Keratinocyte (primary cell): Measurements from ENCODE around the gene CARS1. TPM values are rescaled to one million over a fixed set of nuclear protein-coding genes. Genes with fewer than 3 reads are reported as not detected.

ENCODE experiments used
- DNase-seq: peaks from one replicate; pipeline ENCODE4 v3.0.0-alpha.2; 2011; ENCODE audit warnings: low read depth, missing footprints, low spot score
- FAIRE-seq: peaks from 2 replicates; lab custom pipeline; 2011; peaks lifted over from hg19 to GRCh38; lab: Jason Lieb, UNC
- H2AFZ ChIP-seq: 2 replicates; pipeline ENCODE4 v1.6.0; 2012; ENCODE audit warnings: low read length, control low read depth, inconsistent platforms; ENCODE audit not compliant: control insufficient read depth
- H3K27ac ChIP-seq: 2 replicates; pipeline ENCODE4 v1.5.1; 2011; ENCODE audit warnings: low read length; ENCODE audit not compliant: control insufficient read depth, insufficient read depth
- H3K27me3 ChIP-seq: 3 replicates; pipeline ENCODE4 v1.6.0; 2011; ENCODE audit warnings: low read length; ENCODE audit not compliant: control insufficient read depth, insufficient read depth; ENCODE audit errors: extremely low read depth
- H3K36me3 ChIP-seq, 2 experiments: 2 replicates in 1 of 2; 3 replicates in 1 of 2; pipeline ENCODE4 v1.5.1; 2011; ENCODE audit warnings: low read length in 2 of 2, mild to moderate bottlenecking in 1 of 2; ENCODE audit not compliant: control insufficient read depth in 2 of 2, insufficient read depth in 2 of 2; ENCODE audit errors: extremely low read depth in 1 of 2
- H3K4me1 ChIP-seq: 3 replicates; pipeline ENCODE4 v1.5.1; 2011; ENCODE audit warnings: low read length; ENCODE audit not compliant: control insufficient read depth, insufficient read depth; ENCODE audit errors: extremely low read depth
- H3K4me2 ChIP-seq: 3 replicates; pipeline ENCODE4 v1.6.0; 2011; ENCODE audit warnings: low read depth, low read length; ENCODE audit not compliant: control insufficient read depth, insufficient read depth; ENCODE audit errors: extremely low read depth
- H3K4me3 ChIP-seq, 3 experiments: fragments of 200-600 bp in 1 of 3; sonication (generic) in 1 of 3; 2 replicates in 2 of 3; 3 replicates in 1 of 3; pipeline ENCODE4 v1.5.1; 2011 to 2016; ENCODE audit warnings: low read length in 3 of 3, mild to moderate bottlenecking in 3 of 3, control low read depth in 2 of 3, inconsistent platforms in 1 of 3, low read depth in 1 of 3, mixed read lengths in 1 of 3, mixed run types in 1 of 3, moderate library complexity in 1 of 3; ENCODE audit not compliant: control insufficient read depth in 2 of 3, insufficient read depth in 2 of 3; ENCODE audit errors: extremely low read depth in 1 of 3
- H3K79me2 ChIP-seq: 2 replicates; pipeline ENCODE4 v1.6.0; 2012; ENCODE audit warnings: low read length; ENCODE audit not compliant: control insufficient read depth, insufficient read depth
- H3K9ac ChIP-seq: 3 replicates; pipeline ENCODE4 v1.6.0; 2011; ENCODE audit warnings: low read length; ENCODE audit not compliant: control insufficient read depth, insufficient read depth; ENCODE audit errors: extremely low read depth
- H3K9me1 ChIP-seq: 3 replicates; pipeline ENCODE4 v1.6.0; 2011; ENCODE audit warnings: low read length; ENCODE audit not compliant: control insufficient read depth, insufficient read depth; ENCODE audit errors: extremely low read depth
- H3K9me3 ChIP-seq: 2 replicates; pipeline ENCODE4 v1.5.1; 2012; ENCODE audit warnings: low read depth, low read length; ENCODE audit not compliant: control insufficient read depth
- H4K20me1 ChIP-seq: 3 replicates; pipeline ENCODE4 v1.6.0; 2011; ENCODE audit warnings: low read length; ENCODE audit not compliant: control insufficient read depth, insufficient read depth; ENCODE audit errors: extremely low read depth
- CTCF ChIP-seq, 3 experiments: IDR thresholded peaks in 1 of 3; conservative IDR thresholded peaks in 1 of 3; optimal IDR thresholded peaks in 1 of 3; 2 replicates in 2 of 3; 3 replicates in 1 of 3; pipeline versions ENCODE3 to v1.5.1; 2011; ENCODE audit warnings: low read length in 3 of 3, mild to moderate bottlenecking in 3 of 3, moderate library complexity in 2 of 3, control low read depth in 1 of 3, inconsistent platforms in 1 of 3; ENCODE audit not compliant: insufficient read depth in 2 of 3; ENCODE audit errors: extremely low read depth in 1 of 3
- EZH2 ChIP-seq: IDR thresholded peaks from one replicate; pipeline ENCODE4 v1.6.1; 2012; ENCODE audit warnings: inconsistent platforms, mild to moderate bottlenecking, low read length, moderate library complexity
- dilution Hi-C: fragments of 300-500 bp; cut with MboI; formaldehyde crosslinking; loops from one replicate; pipeline ENCODE4 v1.7.0; 2020; ENCODE audit warnings: low sequenced_read_pairs; ENCODE audit not compliant: extremely low pct_ligation_motif_present
- polyA plus RNA-seq, 5 experiments: library from polyadenylated mRNA; depleted of rRNA in 3 of 5; stranded (reverse) in 3 of 5; stranded (forward) in 1 of 5; unstranded in 1 of 5; fragments of >200 nt; gene quantifications; 1 replicate in 1 of 5; 2 replicates in 3 of 5; 3 replicates in 1 of 5; pipeline versions ENCODE4 v1.2.1 to v1.2.3, GENCODE V29; 2011 to 2012; ENCODE audit warnings: missing spikeins in 2 of 5, low read depth in 1 of 5, low replicate concordance in 1 of 5

The CARS1 gene
- polyA plus RNA-seq, 1 donor (not counting 4 experiments of a cell fraction or from before 2014, with no cell fraction given), result 60.7 TPM

DNA sequence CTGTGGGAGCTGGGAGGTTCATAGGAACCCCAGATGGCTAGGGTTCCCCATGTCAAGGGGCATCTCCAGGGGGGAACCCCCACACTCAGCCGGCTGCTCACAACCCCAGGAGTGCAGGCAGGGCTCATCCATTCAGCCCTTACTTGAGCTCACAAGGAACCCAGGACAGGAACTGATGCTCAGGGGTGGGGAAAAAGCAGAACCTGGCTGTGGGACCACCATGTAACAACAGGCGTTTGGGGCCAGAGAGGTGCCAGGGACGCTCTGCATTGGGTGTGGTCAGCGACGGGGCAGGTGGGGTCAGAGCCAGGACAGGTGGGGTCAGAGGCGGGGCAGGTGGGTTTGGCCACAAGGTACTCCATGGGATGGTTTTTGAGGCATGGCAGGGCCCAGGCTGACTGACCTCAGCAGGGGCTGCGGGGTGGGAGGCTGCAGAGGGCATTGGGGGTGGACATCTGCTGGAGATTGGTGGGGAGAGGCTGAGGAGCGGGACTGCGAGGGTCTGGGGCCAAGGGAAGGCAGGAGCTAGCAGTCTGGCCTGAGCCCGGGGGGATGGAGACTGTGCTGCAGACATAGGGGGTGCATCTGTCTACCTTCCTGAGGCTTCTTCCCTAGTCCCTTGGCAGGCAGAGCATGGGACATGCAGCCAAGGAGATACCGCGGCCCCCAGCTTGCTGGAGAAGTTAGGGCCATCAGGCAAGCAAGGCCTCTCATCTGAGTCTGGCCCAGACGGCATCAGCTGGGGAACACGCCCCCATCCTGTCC lies 34.0 kb upstream of the CARS1 start:
- no peaks in the 10 kb centered on the region for H3K9me1 ChIP-seq
- H3K79me2 ChIP-seq, result no peaks in the 10 kb centered on the region
- no peak overlapping the region for H2AFZ ChIP-seq
- H3K9ac ChIP-seq, result no peak overlapping the region
- no peak overlapping the region for H3K4me2 ChIP-seq
- no peak for TF ChIP-seq EZH2
- no peak for TF ChIP-seq CTCF (optimal IDR thresholded peaks at IDR 0.05 in 1 of 3, IDR thresholded peaks at IDR 0.05 in 1 of 3, conservative IDR thresholded peaks at IDR 0.05 in 1 of 3; ENCODE audit: extremely low read depth in 1 of 3, insufficient read depth in 2 of 3, low read length in 3 of 3)
- peaks cover 28% of the 10 kb centered on the region for H3K4me1 ChIP-seq
- no peak for FAIRE-seq
- no peaks in the 10 kb centered on the region for H3K27me3 ChIP-seq
- no peaks in the 10 kb centered on the region for H3K9me3 ChIP-seq
- peaks cover 0 to 1% of the 10 kb centered on the region in 2 experiments for H3K36me3 ChIP-seq
- H4K20me1 ChIP-seq, result peaks cover 4% of the 10 kb centered on the region
- H3K4me3 ChIP-seq, result no peak overlapping the region
- no peak overlapping the region for H3K27ac ChIP-seq
- DNase-seq, result no peak
- dilution Hi-C loops, result no loop called here

- H3K9me1 ChIP-seq, result no peaks in the 10 kb centered on the region
- peaks cover 4% of the 10 kb centered on the region for H3K27me3 ChIP-seq
- peaks cover 4% of the 10 kb centered on the region for H4K20me1 ChIP-seq
- TF ChIP-seq CTCF (optimal IDR thresholded peaks at IDR 0.05 in 1 of 3, IDR thresholded peaks at IDR 0.05 in 1 of 3, conservative IDR thresholded peaks at IDR 0.05 in 1 of 3; ENCODE audit: extremely low read depth in 1 of 3, insufficient read depth in 2 of 3, low read length in 3 of 3), result no peak
- TF ChIP-seq EZH2, result no peak
- H2AFZ ChIP-seq, result no peak overlapping the region
- H3K4me1 ChIP-seq, result peaks cover 20% of the 10 kb centered on the region
- DNase-seq (no peak), FAIRE-seq (no peak)
- H3K4me3 ChIP-seq, result no peak overlapping the region
- no peaks in the 10 kb centered on the region for H3K9me3 ChIP-seq
- no peak overlapping the region for H3K4me2 ChIP-seq
- no peaks in the 10 kb centered on the region for H3K79me2 ChIP-seq
- H3K9ac ChIP-seq, result no peak overlapping the region
- dilution Hi-C loops, result no loop called here
- no peak overlapping the region for H3K27ac ChIP-seq
- peaks cover 0 to 1% of the 10 kb centered on the region in 2 experiments for H3K36me3 ChIP-seq
Observed at GRCh38 chr11:3090096-3090901, 33.1 kb upstream of the CARS1 start.
